GM12873 (cell line): ENCODE measurements around the gene TMTC1.

ENCODE experiments used
- CTCF ChIP-seq: IDR thresholded peaks from 2 replicates; pipeline ENCODE4 v1.5.1; 2012; ENCODE audit warnings: low read depth, mild to moderate bottlenecking, moderate library complexity, low read length, control low read depth; ENCODE audit not compliant: insufficient read depth; ENCODE audit errors: missing control alignments

The TMTC1 gene

GRCh38 chr12:29688914-29689313, 94.8 kb downstream of the TMTC1 start:
- no peak for TF ChIP-seq CTCF

- TF ChIP-seq CTCF, result no peak
Measured at GRCh38 chr12:29682088-29682487, 101.7 kb downstream of the TMTC1 start.

- TF ChIP-seq CTCF, result no peak
Measured at GRCh38 chr12:29681370-29681769, 102.4 kb downstream of the TMTC1 start.

- TF ChIP-seq CTCF, result no peak
Measured at GRCh38 chr12:29676676-29677075, 107.1 kb downstream of the TMTC1 start.

GRCh38 chr12:29674463-29674862, 109.3 kb downstream of the TMTC1 start:
- no peak for TF ChIP-seq CTCF

GRCh38 chr12:29673346-29673745, 110.4 kb downstream of the TMTC1 start:
- TF ChIP-seq CTCF, result no peak

GRCh38 chr12:29672580-29672979, 111.2 kb downstream of the TMTC1 start:
- no peak for TF ChIP-seq CTCF
